ENCODE data around the gene ATP2B3.
A peak's percentile ranks its signal among the peaks of the same experiment; 100 is the strongest.

ATP2B3 gene

GRCh38 chrX:153576239-153576870, 58.9 kb downstream of the ATP2B3 start:
- DNase-seq = no peak

GRCh38 chrX:153576961-153577360, 59.5 kb downstream of the ATP2B3 start:
- DNase-seq = no peak

GRCh38 chrX:153578200-153578835, 60.9 kb downstream of the ATP2B3 start:
- no peak for DNase-seq

GRCh38 chrX:153578889-153579288, 61.4 kb downstream of the ATP2B3 start:
- DNase-seq = no peak

- no peak for DNase-seq
Measured at GRCh38 chrX:153580700-153581386, 63.4 kb downstream of the ATP2B3 start.

GRCh38 chrX:153582896-153583295, 65.5 kb downstream of the ATP2B3 start:
- DNase-seq = peak; percentile 51

GRCh38 chrX:153583433-153583832, 66.0 kb downstream of the ATP2B3 start:
- DNase-seq = no peak

GRCh38 chrX:153585827-153586226, 68.4 kb downstream of the ATP2B3 start:
- DNase-seq = no peak

- no peak for DNase-seq
Measured at GRCh38 chrX:153587342-153587741, 69.9 kb downstream of the ATP2B3 start.

GRCh38 chrX:153588021-153588781, 70.8 kb downstream of the ATP2B3 start:
- DNase-seq = no peak

GRCh38 chrX:153588782-153589446, 71.5 kb downstream of the ATP2B3 start:
- DNase-seq = no peak

GRCh38 chrX:153590961-153591956, 73.8 kb downstream of the ATP2B3 start:
- DNase-seq = no peak

- DNase-seq = no peak
Measured at GRCh38 chrX:153592091-153592833, 74.8 kb downstream of the ATP2B3 start.

GRCh38 chrX:153592966-153593688, 75.7 kb downstream of the ATP2B3 start:
- no peak for DNase-seq

GRCh38 chrX:153593811-153594500, 76.5 kb downstream of the ATP2B3 start:
- no peak for DNase-seq

- no peak for DNase-seq
Measured at GRCh38 chrX:153595387-153595786, 77.9 kb downstream of the ATP2B3 start.

GRCh38 chrX:153595859-153596857, 78.7 kb downstream of the ATP2B3 start:
- DNase-seq = no peak
